MCF 10A (cell line): ENCODE results near the gene CFAP210. TPM values are rescaled to one million over a fixed set of nuclear protein-coding genes. Genes with fewer than 3 reads are reported as not detected.

Experiments
- BruUV-seq: library from RNA; stranded (reverse); fragments of 400-500 nt; replicated peaks from 2 replicates; lab custom pipeline; 2021; lab: Mats Ljungman, UMichigan
- CTCF ChIA-PET: fragments of 300-600 bp; sonication (Branson Sonifier 250); formaldehyde crosslinking; extraction: SDS; loops from one replicate; lab custom pipeline; 2021; ENCODE audit warnings: antibody characterized with exemption, inconsistent platforms; lab: Yijun Ruan, JAX
- POLR2A ChIA-PET: fragments of 300-600, 350-650 bp; sonication (Branson Sonifier 250); formaldehyde crosslinking; extraction: SDS; loops from one replicate; lab custom pipeline; 2020; ENCODE audit warnings: antibody characterized with exemption, inconsistent platforms; lab: Yijun Ruan, JAX
- DNase-seq: peaks from one replicate; pipeline ENCODE4 v3.0.0-alpha.2; 2018; ENCODE audit not compliant: unreplicated experiment
- H3K27ac Mint-ChIP-seq: one replicate; pipeline ENCODE4 v1.8.0; 2022; ENCODE audit warnings: mild to moderate bottlenecking, low read depth, mixed read lengths; ENCODE audit not compliant: unreplicated experiment
- H3K27me3 Mint-ChIP-seq: one replicate; pipeline ENCODE4 v1.8.0; 2022; ENCODE audit warnings: mixed read lengths; ENCODE audit not compliant: insufficient read depth, unreplicated experiment
- H3K36me3 Mint-ChIP-seq: one replicate; pipeline ENCODE4 v1.8.0; 2022; ENCODE audit warnings: mild to moderate bottlenecking, moderate library complexity, mixed read lengths; ENCODE audit not compliant: insufficient read depth, unreplicated experiment
- H3K4me1 Mint-ChIP-seq: one replicate; pipeline ENCODE4 v1.8.0; 2022; ENCODE audit warnings: mixed read lengths; ENCODE audit not compliant: insufficient read depth, unreplicated experiment
- H3K4me3 Mint-ChIP-seq: one replicate; pipeline ENCODE4 v1.8.0; 2022; ENCODE audit warnings: mild to moderate bottlenecking, moderate library complexity, mixed read lengths; ENCODE audit not compliant: unreplicated experiment
- H3K9me3 Mint-ChIP-seq: one replicate; pipeline ENCODE4 v1.8.0; 2022; ENCODE audit warnings: mixed read lengths; ENCODE audit not compliant: unreplicated experiment
- intact Hi-C: fragments of 100-400 bp; cut with micrococcal nuclease; formaldehyde crosslinking; loops from 2 replicates; pipeline ENCODE4 v1.14.1; 2022
- total RNA-seq: library from RNA; stranded (reverse); gene quantifications from 2 replicates; pipeline ENCODE4 v1.2.3, GENCODE V29; 2022
- TF ChIP-seq, protein P1 (sequence below): fragments of 200-600 bp; IDR thresholded peaks from one replicate; pipeline ENCODE4 v1.8.0; 2022; ENCODE audit warnings: antibody characterized with exemption, mild to moderate bottlenecking; ENCODE audit not compliant: unreplicated experiment

Gene CFAP210
- total RNA-seq, 1 experiment from 2014 or later = not detected

DNA sequence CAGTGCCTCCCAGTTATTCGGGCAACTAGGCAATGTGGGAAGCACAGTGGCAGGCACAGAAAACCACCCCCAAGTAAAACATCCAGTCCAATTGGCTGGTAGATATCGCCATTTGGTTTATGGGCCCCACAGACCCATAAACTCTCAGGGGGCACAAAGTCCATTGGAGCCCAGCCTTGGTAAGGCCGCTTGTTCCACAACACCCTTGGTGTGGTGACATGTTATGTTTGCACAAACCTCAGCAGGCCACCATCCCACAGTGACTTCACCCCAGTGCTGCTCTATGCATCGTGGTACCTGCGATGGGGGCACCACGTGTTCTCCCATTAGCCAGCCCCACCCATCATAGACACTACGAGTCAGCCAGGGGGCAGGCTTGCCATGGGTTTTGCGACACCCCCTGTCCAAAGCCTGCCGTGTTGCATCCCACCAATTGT is 18.6 kb upstream of the CFAP210 start:
- Mint-ChIP-seq H3K27ac (no peak overlapping the region), H3K36me3 (no peaks in the 10 kb centered on the region), H3K9me3 (no peaks in the 10 kb centered on the region), H3K4me3 (no peak overlapping the region), H3K4me1 (peaks cover 4% of the 10 kb centered on the region), H3K27me3 (no peaks in the 10 kb centered on the region)
- no peak for DNase-seq
- BruUV-seq = no TSS peak
- TF ChIP-seq, protein P1, sequence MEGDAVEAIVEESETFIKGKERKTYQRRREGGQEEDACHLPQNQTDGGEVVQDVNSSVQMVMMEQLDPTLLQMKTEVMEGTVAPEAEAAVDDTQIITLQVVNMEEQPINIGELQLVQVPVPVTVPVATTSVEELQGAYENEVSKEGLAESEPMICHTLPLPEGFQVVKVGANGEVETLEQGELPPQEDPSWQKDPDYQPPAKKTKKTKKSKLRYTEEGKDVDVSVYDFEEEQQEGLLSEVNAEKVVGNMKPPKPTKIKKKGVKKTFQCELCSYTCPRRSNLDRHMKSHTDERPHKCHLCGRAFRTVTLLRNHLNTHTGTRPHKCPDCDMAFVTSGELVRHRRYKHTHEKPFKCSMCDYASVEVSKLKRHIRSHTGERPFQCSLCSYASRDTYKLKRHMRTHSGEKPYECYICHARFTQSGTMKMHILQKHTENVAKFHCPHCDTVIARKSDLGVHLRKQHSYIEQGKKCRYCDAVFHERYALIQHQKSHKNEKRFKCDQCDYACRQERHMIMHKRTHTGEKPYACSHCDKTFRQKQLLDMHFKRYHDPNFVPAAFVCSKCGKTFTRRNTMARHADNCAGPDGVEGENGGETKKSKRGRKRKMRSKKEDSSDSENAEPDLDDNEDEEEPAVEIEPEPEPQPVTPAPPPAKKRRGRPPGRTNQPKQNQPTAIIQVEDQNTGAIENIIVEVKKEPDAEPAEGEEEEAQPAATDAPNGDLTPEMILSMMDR = no peak
- intact Hi-C loops = no loop called here
- CTCF ChIA-PET = interaction anchor here (0.6 to 0.7 kb wide), 2 partner anchors 163 to 183 kb away, joined by 3 read pairs; no protein-coding TSS in a partner anchor
- POLR2A ChIA-PET = no interaction called here

DNA sequence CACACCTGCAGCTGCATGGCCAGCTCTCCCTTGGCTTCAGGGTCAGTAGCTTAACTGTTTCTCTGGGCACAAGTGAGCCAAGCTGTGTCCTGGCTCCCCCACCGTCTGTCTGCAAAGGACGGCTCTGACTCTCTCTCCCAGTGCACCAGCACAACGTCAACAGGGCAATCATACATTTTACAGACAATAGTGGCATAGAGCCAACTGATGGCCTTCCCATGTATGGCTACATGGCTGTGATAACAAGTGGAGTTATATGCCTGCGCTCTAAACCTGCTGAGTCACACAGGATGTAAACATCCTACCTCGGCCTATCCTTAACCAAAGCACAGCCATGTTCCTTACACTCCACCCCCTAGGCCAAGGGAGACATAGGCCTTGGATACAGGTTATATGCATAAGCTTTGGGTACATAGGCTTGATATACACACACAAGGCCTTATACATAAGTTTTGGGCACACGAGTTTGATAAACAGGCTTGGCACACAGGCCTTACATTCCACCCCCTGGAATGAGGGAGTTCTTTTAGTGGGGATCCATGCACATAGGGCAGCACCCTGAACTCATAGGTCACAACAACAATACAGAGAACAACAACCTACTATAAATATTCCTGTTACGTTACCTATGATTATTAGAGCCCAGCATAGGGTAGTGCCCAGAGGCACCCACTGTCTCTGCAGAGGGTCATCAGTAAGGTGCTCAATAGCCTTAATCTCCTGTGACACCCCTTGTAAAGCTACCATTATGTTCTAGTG is 17.7 kb upstream of the CFAP210 start:
- no TSS peak for BruUV-seq
- Mint-ChIP-seq H3K27me3 (no peaks in the 10 kb centered on the region), H3K36me3 (no peaks in the 10 kb centered on the region), H3K4me3 (no peak overlapping the region), H3K4me1 (peaks cover 4% of the 10 kb centered on the region), H3K27ac (no peak overlapping the region), H3K9me3 (no peaks in the 10 kb centered on the region)
- intact Hi-C loops = no loop called here
- TF ChIP-seq, protein P1 = no peak
- DNase-seq = no peak
- POLR2A ChIA-PET = no interaction called here
- CTCF ChIA-PET = interaction anchor here (0.7 kb wide), 1 partner anchor 184 kb away, joined by 3 read pairs; no protein-coding TSS in a partner anchor

DNA sequence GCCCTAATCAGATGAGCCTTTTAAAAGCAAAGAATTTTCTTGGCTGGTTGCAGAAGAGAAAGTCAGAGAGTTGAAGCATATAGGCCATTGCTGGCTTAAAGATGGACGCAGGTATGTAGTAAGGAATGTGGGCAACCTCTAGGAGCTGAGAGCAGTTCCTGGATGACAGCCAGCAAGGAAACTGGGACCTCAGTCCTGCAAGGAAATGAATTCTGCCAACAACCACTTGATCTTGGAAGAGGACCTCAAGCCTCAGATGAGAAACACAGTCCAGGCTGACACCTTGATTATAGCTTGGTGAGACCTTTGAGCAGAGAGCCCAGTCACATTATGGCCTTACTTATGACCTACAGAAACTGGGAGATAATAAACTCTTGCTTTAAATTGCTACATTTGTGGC is 15.8 kb upstream of the CFAP210 start:
- ChIA-PET POLR2A (interaction anchor here (0.6 to 1.6 kb wide), 3 partner anchors 10 to 38 kb away, joined by 3 to 6 read pairs (median 3); no protein-coding TSS in a partner anchor), CTCF (interaction anchor here (0.5 kb wide), 1 partner anchor 167 kb away, joined by 3 read pairs; no protein-coding TSS in a partner anchor)
- no TSS peak for BruUV-seq
- peaks cover 1% of the 10 kb centered on the region for H3K4me1 Mint-ChIP-seq
- no peak overlapping the region for H3K27ac Mint-ChIP-seq
- H3K36me3 Mint-ChIP-seq = no peaks in the 10 kb centered on the region
- H3K9me3 Mint-ChIP-seq = no peaks in the 10 kb centered on the region
- H3K27me3 Mint-ChIP-seq = no peaks in the 10 kb centered on the region
- no peak for DNase-seq
- TF ChIP-seq, protein P1 = no peak
- H3K4me3 Mint-ChIP-seq = no peak overlapping the region
- intact Hi-C loops = no loop called here

DNA sequence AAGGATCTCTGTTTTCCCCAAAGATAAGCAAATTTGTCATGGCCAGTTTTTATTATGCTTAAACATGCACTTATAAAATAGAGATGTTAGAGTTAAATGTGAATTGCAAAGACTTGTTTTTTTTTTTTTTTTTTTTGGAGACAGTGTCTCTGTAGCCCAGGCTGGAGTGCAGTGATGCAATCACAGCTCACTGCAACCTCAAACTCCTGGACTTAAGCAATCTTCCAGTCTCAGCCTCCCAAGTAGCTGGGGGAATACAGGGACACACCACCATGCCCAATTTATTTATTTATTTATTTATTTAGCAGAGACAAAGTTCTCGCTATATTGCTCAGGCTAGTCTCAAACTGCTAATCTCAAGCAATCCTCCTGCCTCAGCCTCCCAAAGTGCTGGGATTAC is 15.1 kb upstream of the CFAP210 start:
- Mint-ChIP-seq H3K4me3 (no peak overlapping the region), H3K9me3 (no peaks in the 10 kb centered on the region), H3K27me3 (no peaks in the 10 kb centered on the region), H3K36me3 (no peaks in the 10 kb centered on the region), H3K4me1 (no peaks in the 10 kb centered on the region), H3K27ac (no peak overlapping the region)
- DNase-seq = no peak
- intact Hi-C loops = no loop called here
- no TSS peak for BruUV-seq
- TF ChIP-seq, protein P1 = no peak
- POLR2A ChIA-PET = no interaction called here
- CTCF ChIA-PET = no interaction called here
